Measurements from ENCODE around the gene PI16.

- TF ChIP-seq CTCF (IDR thresholded peaks at IDR 0.05), result no peak
- TF ChIP-seq ZSCAN18 (CRISPR knock-in tag; IDR thresholded peaks at IDR 0.05), result no peak
- TF ChIP-seq, protein P1, sequence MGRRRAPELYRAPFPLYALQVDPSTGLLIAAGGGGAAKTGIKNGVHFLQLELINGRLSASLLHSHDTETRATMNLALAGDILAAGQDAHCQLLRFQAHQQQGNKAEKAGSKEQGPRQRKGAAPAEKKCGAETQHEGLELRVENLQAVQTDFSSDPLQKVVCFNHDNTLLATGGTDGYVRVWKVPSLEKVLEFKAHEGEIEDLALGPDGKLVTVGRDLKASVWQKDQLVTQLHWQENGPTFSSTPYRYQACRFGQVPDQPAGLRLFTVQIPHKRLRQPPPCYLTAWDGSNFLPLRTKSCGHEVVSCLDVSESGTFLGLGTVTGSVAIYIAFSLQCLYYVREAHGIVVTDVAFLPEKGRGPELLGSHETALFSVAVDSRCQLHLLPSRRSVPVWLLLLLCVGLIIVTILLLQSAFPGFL (CRISPR knock-in tag; IDR thresholded peaks at IDR 0.05; ENCODE audit: borderline replicate concordance), result no peak
- TF ChIP-seq, protein P2, sequence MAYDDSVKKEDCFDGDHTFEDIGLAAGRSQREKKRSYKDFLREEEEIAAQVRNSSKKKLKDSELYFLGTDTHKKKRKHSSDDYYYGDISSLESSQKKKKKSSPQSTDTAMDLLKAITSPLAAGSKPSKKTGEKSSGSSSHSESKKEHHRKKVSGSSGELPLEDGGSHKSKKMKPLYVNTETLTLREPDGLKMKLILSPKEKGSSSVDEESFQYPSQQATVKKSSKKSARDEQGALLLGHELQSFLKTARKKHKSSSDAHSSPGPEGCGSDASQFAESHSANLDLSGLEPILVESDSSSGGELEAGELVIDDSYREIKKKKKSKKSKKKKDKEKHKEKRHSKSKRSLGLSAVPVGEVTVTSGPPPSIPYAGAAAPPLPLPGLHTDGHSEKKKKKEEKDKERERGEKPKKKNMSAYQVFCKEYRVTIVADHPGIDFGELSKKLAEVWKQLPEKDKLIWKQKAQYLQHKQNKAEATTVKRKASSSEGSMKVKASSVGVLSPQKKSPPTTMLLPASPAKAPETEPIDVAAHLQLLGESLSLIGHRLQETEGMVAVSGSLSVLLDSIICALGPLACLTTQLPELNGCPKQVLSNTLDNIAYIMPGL (CRISPR knock-in tag; IDR thresholded peaks at IDR 0.05), result no peak
Measured at GRCh38 chr6:36933102-36933501, 21.4 kb upstream of the PI16 start.
